ENCODE results near the gene NHSL2. TPM values are rescaled to one million over a fixed set of nuclear protein-coding genes. Genes with fewer than 3 reads are reported as not detected.
A peak's percentile ranks its signal among the peaks of the same experiment; 100 is the strongest.

NHSL2 gene
- total RNA-seq, 1 donor from 2014 or later, result 6.9 TPM

DNA sequence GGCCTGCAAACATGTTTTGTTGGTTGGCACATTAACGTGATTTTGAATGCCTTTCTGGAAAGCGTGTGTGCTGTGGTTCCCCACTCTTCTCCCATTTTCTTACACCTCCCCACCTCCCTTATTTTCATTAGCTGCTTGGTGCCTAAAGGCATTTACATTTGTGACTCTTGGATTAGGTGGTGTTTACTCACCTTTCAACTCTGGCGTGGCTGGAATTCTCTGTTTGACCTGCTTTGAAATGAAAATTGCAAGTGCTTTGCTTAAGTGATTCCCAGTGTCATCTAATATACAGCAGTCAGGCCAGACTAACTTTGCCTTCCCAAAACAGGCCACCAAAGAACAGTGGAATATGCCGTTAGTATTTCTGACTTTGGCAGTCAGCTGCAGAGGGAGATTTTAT lies 80.5 kb downstream of the NHSL2 start:
- no peak for DNase-seq

- DNase-seq, result no peak
Measured at GRCh38 chrX:71992711-71993110, 82.1 kb downstream of the NHSL2 start.

DNA sequence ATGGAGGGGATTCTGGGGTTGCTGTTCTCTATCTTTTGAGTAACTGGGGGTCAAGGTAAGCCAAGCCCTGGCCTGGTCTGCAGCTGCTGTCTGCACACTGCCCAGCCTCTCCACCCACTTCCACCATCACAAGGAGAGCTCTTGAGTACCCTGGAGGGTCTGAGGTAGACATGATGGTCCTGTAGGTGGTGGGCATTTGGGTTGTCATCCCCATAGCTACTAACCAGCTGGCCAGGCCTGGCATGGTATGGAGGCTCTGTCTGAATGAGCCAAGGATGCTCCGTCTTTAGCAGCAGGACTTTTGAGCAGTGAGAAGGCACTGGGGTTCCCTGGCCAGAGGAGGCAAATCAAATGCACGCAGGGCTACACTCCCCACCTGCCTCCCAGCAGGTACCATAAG lies 82.7 kb downstream of the NHSL2 start:
- no peak for DNase-seq

- DNase-seq, result no peak
Measured at GRCh38 chrX:71994601-71995000, 84.0 kb downstream of the NHSL2 start.

DNA sequence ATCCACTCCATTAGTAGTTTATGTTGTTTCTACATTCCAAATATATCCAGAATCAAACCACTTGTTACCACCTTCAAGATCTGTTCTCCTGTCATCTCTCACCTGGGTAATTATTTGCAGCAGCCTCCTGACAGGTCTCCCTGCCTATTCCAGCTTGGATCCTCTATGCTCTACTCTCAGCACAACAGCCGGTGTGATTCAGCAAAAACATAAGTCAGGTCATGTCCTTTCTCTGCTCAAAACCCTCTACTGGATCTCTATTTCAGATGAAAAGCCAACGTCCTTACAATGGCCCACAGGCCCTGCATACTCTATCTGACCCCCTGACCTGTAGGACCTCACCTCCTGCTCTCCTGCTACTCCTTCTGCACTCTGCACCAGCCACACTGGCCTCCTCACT lies 84.5 kb downstream of the NHSL2 start:
- DNase-seq, result no peak

- DNase-seq, result no peak
Measured at GRCh38 chrX:71996136-71996535, 85.5 kb downstream of the NHSL2 start.

GRCh38 chrX:71996826-71997225 lies 86.2 kb downstream of the NHSL2 start:
- DNase-seq, result peak; percentile 23

- DNase-seq, result no peak
Measured at GRCh38 chrX:71997320-71997719, 86.7 kb downstream of the NHSL2 start.

DNA sequence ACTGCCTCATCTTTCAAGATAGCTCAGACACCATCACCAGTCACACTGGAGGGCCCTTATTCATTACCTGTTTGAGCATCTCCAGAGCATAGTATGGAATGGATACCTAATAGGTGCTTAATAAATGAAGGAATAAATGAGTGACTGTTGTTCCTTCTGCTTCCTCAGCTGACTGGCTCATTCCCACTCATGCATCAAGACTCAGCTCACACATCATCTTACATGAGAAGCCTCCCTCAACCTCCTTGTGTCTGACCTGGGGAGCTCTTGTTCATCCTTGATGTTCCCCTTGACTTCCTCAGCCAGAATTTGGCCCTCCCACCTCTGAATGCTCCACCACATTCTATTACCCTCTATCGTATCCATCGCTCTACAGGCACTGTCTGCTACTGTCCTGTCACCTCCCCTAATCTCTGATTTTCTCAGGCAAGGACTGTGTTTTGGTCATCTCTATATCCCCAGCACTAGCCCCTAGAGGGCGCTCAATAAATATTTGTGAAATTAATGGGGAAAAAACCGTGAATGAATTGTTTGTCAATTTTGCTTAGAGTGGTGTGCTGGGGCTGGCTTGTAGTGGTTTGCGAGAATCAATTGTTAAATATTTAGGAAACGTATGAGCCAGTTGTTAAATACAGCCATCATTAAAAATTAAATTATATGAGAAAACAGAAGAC lies 88.3 kb downstream of the NHSL2 start:
- DNase-seq, result no peak

DNA sequence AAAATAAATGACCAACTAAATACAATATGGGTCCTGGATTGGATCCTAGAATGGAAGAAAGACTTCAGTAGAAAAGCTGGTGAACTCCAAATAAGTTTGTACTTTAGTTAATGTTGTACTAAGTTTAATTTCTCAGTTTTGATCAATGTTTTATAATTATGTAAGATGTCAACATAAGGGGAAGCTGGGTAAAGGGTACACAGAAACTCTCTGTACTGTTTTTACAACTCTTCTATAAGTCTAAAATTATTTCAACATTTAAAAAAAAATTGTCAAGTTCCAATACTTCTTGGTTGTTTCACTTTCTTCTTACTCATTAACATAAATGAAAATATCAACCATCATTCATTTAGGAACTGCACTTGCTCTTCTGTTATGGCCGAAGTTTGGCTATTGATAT lies 88.9 kb downstream of the NHSL2 start:
- DNase-seq, result no peak

- DNase-seq, result no peak
Measured at GRCh38 chrX:72001471-72001870, 90.8 kb downstream of the NHSL2 start.

- no peak for DNase-seq
Measured at GRCh38 chrX:72001906-72002305, 91.3 kb downstream of the NHSL2 start.

- DNase-seq, result no peak
Measured at GRCh38 chrX:72002875-72003274, 92.2 kb downstream of the NHSL2 start.

- DNase-seq, result peak; percentile 73
Measured at GRCh38 chrX:72003811-72004750, 93.4 kb downstream of the NHSL2 start.

- no peak for DNase-seq
Measured at GRCh38 chrX:72005046-72005445, 94.4 kb downstream of the NHSL2 start.

GRCh38 chrX:72006461-72006860 lies 95.8 kb downstream of the NHSL2 start:
- DNase-seq, result no peak

DNA sequence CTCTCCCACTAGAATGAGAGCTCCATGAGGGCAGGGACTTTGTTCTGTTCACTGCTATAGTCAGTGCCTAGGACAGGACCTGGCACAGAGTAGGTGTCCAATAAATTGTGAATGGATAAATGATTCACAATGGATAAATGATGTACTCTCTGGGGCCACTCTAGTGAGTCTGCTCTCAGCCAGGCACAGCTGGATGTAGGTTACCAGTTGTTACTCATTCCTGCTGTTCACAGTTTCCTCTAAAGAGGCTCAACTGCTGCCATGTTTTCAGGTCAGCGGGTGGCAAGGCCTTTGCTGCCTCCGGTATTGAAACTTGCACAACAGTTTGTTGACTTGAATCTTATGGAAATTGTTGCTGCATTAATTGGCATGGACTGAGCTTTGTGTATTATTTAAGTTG lies 99.1 kb downstream of the NHSL2 start:
- DNase-seq, result no peak

DNA sequence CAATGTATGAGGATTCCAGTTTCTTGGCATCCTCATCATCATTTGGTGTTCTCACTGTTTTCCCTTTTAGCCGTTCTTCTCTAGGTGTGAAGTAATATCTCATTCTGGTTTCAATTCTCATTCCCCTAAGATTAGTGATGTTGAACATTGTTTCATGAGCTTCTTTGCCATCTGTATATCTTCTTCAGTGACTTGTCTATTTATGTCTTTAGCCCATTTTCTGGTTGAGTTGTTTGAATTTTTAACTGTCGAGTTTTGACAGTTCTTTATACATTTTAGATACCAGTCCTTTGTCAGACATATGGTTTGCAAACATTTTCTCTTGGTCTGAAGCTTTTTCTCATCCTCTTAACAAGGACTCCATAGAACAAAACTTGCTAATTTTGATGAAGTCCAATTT lies 101.1 kb downstream of the NHSL2 start:
- DNase-seq, result no peak

- no peak for DNase-seq
Measured at GRCh38 chrX:72015383-72015782, 104.7 kb downstream of the NHSL2 start.

DNA sequence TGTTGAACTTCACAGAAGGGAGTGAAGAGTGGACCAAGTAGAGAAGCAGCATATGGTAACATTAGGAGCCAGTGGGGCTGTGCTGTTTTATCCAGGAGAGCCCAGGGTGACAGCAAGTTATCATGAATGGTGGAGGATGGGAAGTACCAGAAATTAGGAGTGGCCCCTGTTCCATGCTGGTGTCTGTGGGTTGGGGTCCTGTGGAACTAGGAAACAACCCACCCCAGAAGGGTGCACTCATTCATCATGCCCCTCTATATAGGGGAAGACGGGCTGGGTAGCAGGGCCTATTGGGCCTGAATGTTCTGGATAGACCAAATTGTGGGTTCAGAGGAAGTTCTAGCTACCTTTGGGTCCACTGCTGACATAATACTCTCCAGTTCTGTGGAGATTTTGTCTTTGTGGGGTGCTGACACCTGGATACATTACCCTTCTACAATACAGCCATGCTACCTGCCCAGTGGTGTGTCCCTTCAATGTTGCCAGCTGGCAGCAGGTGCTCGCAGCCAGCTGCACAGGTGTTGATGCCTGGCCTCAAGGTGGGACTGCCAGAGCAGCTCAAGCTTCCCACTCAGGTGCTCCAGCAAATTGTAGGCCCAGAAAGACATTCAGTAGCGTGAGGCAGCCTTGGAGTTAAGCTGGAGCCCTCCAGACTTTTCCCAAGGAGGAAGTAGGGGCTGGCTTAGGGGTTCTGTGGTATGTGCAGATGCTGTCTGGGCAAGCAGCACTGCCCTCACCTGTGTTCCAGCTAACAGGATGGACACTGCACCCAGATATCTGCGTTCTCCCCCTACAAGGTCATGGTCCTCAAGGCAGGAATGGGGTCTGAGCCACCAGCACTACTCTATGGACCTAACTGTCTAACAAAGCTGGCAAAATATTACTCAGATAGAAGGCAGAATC lies 106.5 kb downstream of the NHSL2 start:
- no peak for DNase-seq

DNA sequence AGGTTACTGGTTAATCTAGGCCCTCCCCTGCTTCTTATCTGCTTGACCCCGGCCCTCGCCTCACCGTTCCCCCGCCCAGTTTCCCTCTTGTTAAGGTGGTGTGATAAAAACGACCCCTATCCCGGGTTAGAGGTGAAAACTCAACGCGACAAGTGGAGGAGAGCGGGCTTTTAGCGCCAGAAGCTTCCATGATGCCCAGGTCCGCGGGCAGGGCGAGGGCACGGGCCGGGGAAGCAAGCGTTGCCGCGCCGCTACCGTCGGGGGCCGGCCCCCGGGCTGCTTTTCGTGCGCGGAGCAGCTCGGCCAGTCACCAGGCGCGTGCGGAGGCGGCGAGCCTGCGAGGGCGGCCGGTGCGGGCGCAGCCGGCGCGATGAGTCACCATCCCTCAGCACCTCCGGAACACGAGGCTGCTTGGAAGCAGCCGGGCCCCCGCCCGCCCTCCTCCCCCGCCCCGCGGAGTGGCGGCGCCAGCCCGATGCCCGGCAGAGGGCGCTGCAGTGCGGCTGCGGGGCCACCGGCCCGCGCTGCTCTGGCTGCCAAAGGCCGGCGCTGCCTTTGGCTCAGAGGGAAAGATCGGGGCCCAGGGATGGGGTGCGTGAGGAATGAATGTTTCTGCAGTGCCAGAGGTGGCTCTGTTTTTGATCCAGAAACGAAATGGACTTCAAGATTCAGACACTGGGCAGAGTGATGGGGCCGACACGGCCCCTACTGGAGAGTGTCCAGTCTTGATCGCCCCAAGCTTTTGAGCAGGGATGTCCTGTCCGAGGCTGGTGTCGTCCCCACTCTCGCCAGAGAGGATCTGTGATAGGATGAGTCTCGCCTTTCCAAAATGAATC lies 107.8 kb downstream of the NHSL2 start:
- DNase-seq, result peak; percentile 48

DNA sequence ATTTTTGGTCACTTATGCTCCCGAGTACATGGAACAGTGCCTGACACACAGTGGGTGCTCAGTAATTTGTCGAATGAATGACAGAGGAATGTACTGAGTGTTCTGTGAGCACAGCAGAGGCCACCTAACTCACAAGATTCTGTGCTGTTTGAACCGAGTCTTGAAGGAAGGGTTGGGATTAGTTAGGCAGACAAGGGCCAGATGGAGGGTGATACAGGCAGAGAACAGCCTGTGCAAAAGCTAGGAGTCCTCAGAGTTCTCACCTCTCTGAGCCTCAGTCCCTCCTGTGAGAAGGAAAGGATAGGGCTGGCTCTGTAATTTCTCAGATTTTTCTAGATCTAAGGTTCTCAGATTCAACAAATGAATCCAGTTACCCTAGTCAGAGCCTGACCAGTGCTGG lies 108.8 kb downstream of the NHSL2 start:
- DNase-seq, result no peak
